HUES48 (cell line): ENCODE measurements around the gene B4GALNT4.

Experiments
- H3K27ac ChIP-seq: one replicate; pipeline ENCODE4 v1.7.0; 2013; ENCODE audit warnings: low read depth, low read length, inconsistent platforms
- H3K27me3 ChIP-seq: 2 replicates; pipeline ENCODE4 v1.6.1; 2013; ENCODE audit warnings: mild to moderate bottlenecking, low read length; ENCODE audit not compliant: control insufficient read depth, insufficient read depth
- H3K36me3 ChIP-seq: 2 replicates; pipeline ENCODE4 v1.6.1; 2013; ENCODE audit warnings: low read length; ENCODE audit not compliant: control insufficient read depth, insufficient read depth
- H3K4me1 ChIP-seq: 2 replicates; pipeline ENCODE4 v1.6.1; 2013; ENCODE audit warnings: mild to moderate bottlenecking, low read length; ENCODE audit not compliant: control insufficient read depth, insufficient read depth
- H3K4me3 ChIP-seq: 2 replicates; pipeline ENCODE4 v1.5.1; 2013; ENCODE audit warnings: mild to moderate bottlenecking, low read depth, low read length
- H3K9ac ChIP-seq: 2 replicates; pipeline ENCODE4 v1.6.1; 2013; ENCODE audit warnings: mild to moderate bottlenecking, low read depth, low read length, moderate library complexity
- H3K9me3 ChIP-seq: 2 replicates; pipeline ENCODE4 v1.6.1; 2013; ENCODE audit warnings: low read length; ENCODE audit not compliant: control insufficient read depth, insufficient read depth

Gene B4GALNT4

DNA sequence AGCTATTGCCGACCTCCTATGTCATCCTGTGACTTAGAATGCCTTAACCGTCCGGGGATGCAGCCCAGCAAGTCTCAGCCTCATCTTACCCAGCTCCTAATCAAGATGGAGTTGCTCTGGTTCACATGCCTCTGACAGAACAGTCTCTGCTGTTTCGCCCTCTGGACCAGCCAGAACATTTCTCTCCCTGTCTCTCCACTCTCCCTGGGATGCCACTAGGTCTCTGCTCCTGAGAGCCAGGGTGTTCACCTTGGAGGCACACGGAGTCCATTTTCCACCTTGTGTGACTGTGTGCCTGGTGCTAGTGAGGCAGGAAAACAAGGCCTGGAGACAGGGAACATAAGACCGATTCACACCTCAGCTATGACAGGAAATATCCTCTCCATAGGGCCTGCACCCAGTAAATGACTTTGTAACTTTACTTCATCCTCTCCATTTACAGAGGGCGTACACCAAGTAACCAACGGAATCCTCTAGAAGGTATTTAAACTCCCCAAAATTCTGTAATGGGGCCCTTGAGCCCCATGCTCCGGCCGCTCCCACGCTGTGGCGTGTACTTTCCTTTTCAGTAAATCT lies 16.8 kb upstream of the B4GALNT4 start:
- no peaks in the 10 kb centered on the region; the same call in 1 of the 2 replicates for H3K9me3 ChIP-seq
- no peaks in the 10 kb centered on the region for H3K27me3 ChIP-seq
- H3K4me1 ChIP-seq: peaks cover 20% of the 10 kb centered on the region
- no peak overlapping the region for H3K4me3 ChIP-seq
- no peak overlapping the region for H3K27ac ChIP-seq
- no peak overlapping the region for H3K9ac ChIP-seq
- no peaks in the 10 kb centered on the region for H3K36me3 ChIP-seq

DNA sequence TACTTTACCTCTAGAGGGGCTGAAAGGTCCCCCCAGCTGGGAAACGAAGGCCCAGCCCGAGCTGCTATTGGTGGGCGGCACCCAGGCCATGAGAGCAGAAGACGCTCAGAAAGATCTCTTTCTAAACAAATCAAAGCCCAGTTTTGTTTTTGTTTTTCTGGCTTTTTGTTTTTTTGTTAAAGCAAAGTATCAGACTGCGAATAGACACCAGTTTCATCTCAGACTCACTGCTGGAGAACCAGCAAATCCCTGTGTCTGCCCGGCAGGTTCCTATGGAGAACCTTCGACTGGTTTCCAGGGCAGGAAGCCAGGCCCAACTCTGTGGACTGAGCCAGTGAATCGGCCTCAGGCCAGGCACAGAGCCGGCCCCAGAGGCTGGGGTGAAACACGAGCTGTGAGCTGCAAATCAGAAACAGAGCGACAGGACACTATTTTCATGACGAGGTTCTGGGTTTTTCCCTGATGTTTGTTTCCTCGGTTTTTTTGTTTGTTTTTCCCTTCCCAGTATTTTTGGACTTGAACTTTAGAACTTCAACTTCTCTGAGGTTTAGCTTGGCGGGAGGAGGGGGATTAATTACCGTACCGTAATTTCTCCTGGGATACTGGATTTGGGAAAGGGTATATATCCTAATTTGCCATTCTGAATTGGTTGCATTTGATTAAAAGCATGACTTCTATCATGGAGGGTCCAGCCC lies 16.0 kb upstream of the B4GALNT4 start:
- H3K27ac ChIP-seq: peak overlapping the region; percentile 50

GRCh38 chr11:355581-356458 lies 13.5 kb upstream of the B4GALNT4 start:
- Histone ChIP-seq H3K4me3 (peak overlapping the region; percentile 40; the same call in 1 of the 2 replicates), H3K9ac (peak overlapping the region; percentile 47), H3K27me3 (no peaks in the 10 kb centered on the region), H3K9me3 (peaks cover 2% of the 10 kb centered on the region; the same call in 1 of the 2 replicates), H3K36me3 (no peaks in the 10 kb centered on the region), H3K4me1 (peaks cover 15% of the 10 kb centered on the region), H3K27ac (peak overlapping the region; percentile 90)

More for the DNA sequence above, 16.0 kb upstream of the B4GALNT4 start:
- no peaks in the 10 kb centered on the region; the same call in 1 of the 2 replicates for H3K9me3 ChIP-seq
- no peaks in the 10 kb centered on the region for H3K27me3 ChIP-seq
- no peaks in the 10 kb centered on the region for H3K36me3 ChIP-seq
- H3K4me1 ChIP-seq: peaks cover 20% of the 10 kb centered on the region
- H3K4me3 ChIP-seq: no peak overlapping the region
- no peak overlapping the region for H3K9ac ChIP-seq

DNA sequence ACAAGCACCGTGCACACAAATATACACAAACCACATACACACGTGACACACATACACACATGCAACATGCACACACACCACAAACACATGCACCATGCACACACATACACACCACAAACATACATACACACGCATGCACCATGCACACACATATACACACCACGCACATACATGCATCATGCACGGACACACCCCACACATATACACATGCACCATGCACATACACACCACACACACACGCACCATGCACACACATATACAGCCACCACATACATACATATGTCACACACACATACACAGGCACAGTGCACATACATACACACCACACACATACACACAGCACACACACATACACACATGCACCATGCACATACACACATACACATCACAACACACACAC lies 12.7 kb upstream of the B4GALNT4 start:
- Histone ChIP-seq H3K9ac (no peak overlapping the region), H3K27ac (no peak overlapping the region), H3K9me3 (peaks cover 6% of the 10 kb centered on the region; the same call in 1 of the 2 replicates), H3K4me1 (peaks cover 14% of the 10 kb centered on the region), H3K27me3 (no peaks in the 10 kb centered on the region), H3K4me3 (no peak overlapping the region), H3K36me3 (no peaks in the 10 kb centered on the region)

DNA sequence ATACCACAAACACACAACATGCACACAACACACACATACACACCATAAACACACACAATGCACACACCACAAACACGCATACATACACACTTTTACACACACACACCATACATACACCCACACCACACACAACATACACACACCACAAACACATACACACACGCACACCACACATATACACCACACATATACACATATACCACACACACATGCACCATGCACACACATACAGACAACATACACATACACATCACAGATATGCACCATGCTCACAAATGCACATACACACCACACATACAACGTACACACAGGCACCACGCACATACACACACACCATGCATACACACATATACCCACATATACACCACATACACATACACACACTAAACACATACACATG lies 11.7 kb upstream of the B4GALNT4 start:
- H3K4me3 ChIP-seq: no peak overlapping the region
- H3K27ac ChIP-seq: no peak overlapping the region
- no peaks in the 10 kb centered on the region for H3K36me3 ChIP-seq
- H3K4me1 ChIP-seq: peaks cover 14% of the 10 kb centered on the region
- H3K9ac ChIP-seq: no peak overlapping the region
- H3K9me3 ChIP-seq: peaks cover 6% of the 10 kb centered on the region; the same call in 1 of the 2 replicates
- H3K27me3 ChIP-seq: no peaks in the 10 kb centered on the region

DNA sequence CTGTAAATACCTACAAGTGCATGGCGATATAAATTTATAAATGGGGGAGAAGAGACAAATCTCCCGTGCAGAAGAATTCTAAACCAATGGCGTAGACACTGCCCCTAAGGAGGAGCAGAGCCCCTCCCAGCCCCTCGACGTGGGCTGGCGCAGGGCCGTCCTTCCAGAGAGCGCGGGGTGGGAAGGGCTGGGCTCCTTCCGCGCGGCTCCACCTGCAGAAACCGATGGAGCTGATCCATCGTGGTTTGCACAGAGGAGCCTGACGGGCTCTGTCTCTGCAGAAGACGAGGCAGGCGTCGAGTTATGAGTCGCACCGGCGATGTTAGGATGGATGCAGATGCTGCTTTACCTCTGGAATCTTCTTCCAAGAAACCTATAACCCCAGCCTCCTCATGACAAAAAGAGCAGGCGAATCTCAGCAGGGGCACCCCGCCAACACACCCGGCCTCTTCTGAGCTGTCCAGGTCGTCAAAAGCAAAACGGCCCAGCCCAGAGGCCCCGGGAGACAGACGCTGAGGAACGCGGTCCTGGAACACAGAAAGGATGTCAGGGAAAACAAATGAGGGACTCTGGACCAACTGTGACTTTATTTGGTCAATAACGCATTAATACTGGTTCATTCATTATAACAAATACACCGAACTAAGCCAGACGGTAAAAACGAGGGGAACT lies 11.0 kb upstream of the B4GALNT4 start:
- H3K9ac ChIP-seq: no peak overlapping the region
- H3K36me3 ChIP-seq: no peaks in the 10 kb centered on the region
- peaks cover 6% of the 10 kb centered on the region; the same call in 1 of the 2 replicates for H3K9me3 ChIP-seq
- no peak overlapping the region for H3K4me3 ChIP-seq
- H3K27me3 ChIP-seq: no peaks in the 10 kb centered on the region
- H3K27ac ChIP-seq: no peak overlapping the region
- peaks cover 14% of the 10 kb centered on the region for H3K4me1 ChIP-seq

GRCh38 chr11:359181-359714 lies 10.1 kb upstream of the B4GALNT4 start:
- H3K9me3 ChIP-seq: peaks cover 6% of the 10 kb centered on the region; the same call in 1 of the 2 replicates
- H3K4me3 ChIP-seq: no peak overlapping the region
- no peak overlapping the region for H3K9ac ChIP-seq
- peaks cover 7% of the 10 kb centered on the region for H3K4me1 ChIP-seq
- H3K36me3 ChIP-seq: no peaks in the 10 kb centered on the region
- H3K27ac ChIP-seq: no peak overlapping the region
- no peaks in the 10 kb centered on the region for H3K27me3 ChIP-seq

GRCh38 chr11:360326-361280 lies 8.7 kb upstream of the B4GALNT4 start:
- no peaks in the 10 kb centered on the region for H3K36me3 ChIP-seq
- no peak overlapping the region for H3K4me3 ChIP-seq
- H3K27ac ChIP-seq: no peak overlapping the region
- H3K9ac ChIP-seq: no peak overlapping the region
- peaks cover 6% of the 10 kb centered on the region; the same call in 1 of the 2 replicates for H3K9me3 ChIP-seq
- peaks cover 2% of the 10 kb centered on the region for H3K4me1 ChIP-seq
- H3K27me3 ChIP-seq: no peaks in the 10 kb centered on the region

DNA sequence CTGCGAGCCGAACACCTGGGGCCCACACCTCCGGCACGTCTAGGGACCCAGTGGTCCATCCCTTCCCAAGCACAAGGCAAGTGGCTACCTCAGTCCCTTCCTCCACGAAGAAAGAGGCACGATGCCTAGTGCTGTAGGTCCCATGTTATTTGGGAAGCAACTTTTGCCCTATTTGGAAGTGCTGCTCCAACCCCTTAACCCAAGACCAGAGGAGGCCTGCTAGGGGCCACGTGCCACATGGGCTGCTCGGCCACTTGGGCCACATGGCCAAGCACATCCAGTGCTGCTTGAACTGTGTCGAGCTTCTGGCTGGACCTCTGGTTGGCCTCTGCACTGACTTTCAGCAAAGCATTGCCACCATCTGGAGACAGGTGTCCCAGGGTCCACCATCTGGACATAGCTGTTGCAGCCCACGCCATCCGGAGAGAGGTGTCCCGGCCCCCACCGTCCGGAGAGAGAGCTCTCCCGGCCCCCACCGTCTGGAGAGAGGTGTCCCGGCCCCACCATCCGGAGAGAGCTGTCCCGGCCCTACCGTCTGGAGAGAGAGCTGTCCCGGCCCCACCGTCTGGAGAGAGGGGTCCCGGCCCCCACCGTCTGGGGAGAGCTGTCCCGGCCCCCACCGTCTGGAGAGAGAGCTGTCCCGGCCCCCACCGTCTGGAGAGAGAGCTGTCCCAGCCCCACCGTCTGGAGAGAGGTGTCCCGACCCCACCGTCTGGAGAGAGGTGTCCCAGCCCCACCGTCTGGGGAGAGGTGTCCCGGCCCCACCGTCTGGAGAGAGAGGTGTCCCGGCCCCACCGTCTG lies 6.5 kb upstream of the B4GALNT4 start:
- H3K36me3 ChIP-seq: no peaks in the 10 kb centered on the region
- no peak overlapping the region for H3K4me3 ChIP-seq
- no peaks in the 10 kb centered on the region for H3K27me3 ChIP-seq
- H3K4me1 ChIP-seq: peaks cover under 1% of the 10 kb centered on the region; the same call in 1 of the 2 replicates
- no peak overlapping the region for H3K9ac ChIP-seq
- no peak overlapping the region for H3K27ac ChIP-seq
- peaks cover 6% of the 10 kb centered on the region; the same call in 1 of the 2 replicates for H3K9me3 ChIP-seq
